Central memory CD8-positive, alpha-beta T cell (primary cell): ENCODE data around the gene ROM1.

ENCODE experiments used
- ATAC-seq: fragments of 150-1000 bp; cut with Tn5 transposase; replicated peaks from 2 replicates; pipeline ENCODE4 v1.10.0; 2022; ENCODE audit warnings: mild to moderate bottlenecking, moderate FRiP score, moderate number of reproducible peaks; ENCODE audit not compliant: poor library complexity, severe bottlenecking; ENCODE audit errors: extremely low read depth
- DNase-seq, 2 donors: peaks; one replicate each; pipeline ENCODE4 v3.0.0; 2021; ENCODE audit warnings: low spot score in 2 of 2
- H3K27ac Mint-ChIP-seq: one replicate; pipeline ENCODE4 v1.8.0; 2022; ENCODE audit warnings: low read depth, mild to moderate bottlenecking, moderate library complexity, mixed read lengths
- H3K27me3 Mint-ChIP-seq: one replicate; pipeline ENCODE4 v1.8.0; 2022; ENCODE audit warnings: mixed read lengths
- H3K36me3 Mint-ChIP-seq: one replicate; pipeline ENCODE4 v1.8.0; 2022; ENCODE audit warnings: mild to moderate bottlenecking, moderate library complexity, mixed read lengths; ENCODE audit not compliant: insufficient read depth
- H3K4me1 Mint-ChIP-seq: one replicate; pipeline ENCODE4 v1.8.0; 2022; ENCODE audit warnings: mixed read lengths
- H3K4me3 Mint-ChIP-seq: one replicate; pipeline ENCODE4 v1.8.0; 2022; ENCODE audit warnings: mild to moderate bottlenecking, moderate library complexity, mixed read lengths
- H3K9me3 Mint-ChIP-seq: one replicate; pipeline ENCODE4 v1.8.0; 2022; ENCODE audit warnings: mixed read lengths

Gene ROM1

GRCh38 chr11:62592146-62592815 lies 20.8 kb upstream of the ROM1 start:
- Mint-ChIP-seq H3K4me3 (peak overlapping the region; percentile 89), H3K4me1 (peaks cover 39% of the 10 kb centered on the region), H3K36me3 (peaks cover 53% of the 10 kb centered on the region), H3K9me3 (no peaks in the 10 kb centered on the region), H3K27ac (peak overlapping the region; percentile 96), H3K27me3 (no peaks in the 10 kb centered on the region)
- DNase-seq (no peak), ATAC-seq (no peak)

GRCh38 chr11:62592989-62593421 lies 20.1 kb upstream of the ROM1 start:
- H3K4me1 Mint-ChIP-seq, result peaks cover 47% of the 10 kb centered on the region
- H3K27ac Mint-ChIP-seq, result peak overlapping the region; percentile 96
- DNase-seq (no peak), ATAC-seq (no peak)
- H3K4me3 Mint-ChIP-seq, result peak overlapping the region; percentile 63
- H3K27me3 Mint-ChIP-seq, result no peaks in the 10 kb centered on the region
- H3K9me3 Mint-ChIP-seq, result no peaks in the 10 kb centered on the region
- H3K36me3 Mint-ChIP-seq, result peaks cover 58% of the 10 kb centered on the region

- Mint-ChIP-seq H3K9me3 (no peaks in the 10 kb centered on the region), H3K36me3 (peaks cover 63% of the 10 kb centered on the region), H3K27me3 (no peaks in the 10 kb centered on the region), H3K4me1 (peaks cover 52% of the 10 kb centered on the region), H3K4me3 (peak overlapping the region; percentile 63), H3K27ac (peak overlapping the region; percentile 96)
- DNase-seq (peak; percentile 67 to 68), ATAC-seq (no peak)
Measured at GRCh38 chr11:62593434-62594044, 19.5 kb upstream of the ROM1 start.

- H3K9me3 Mint-ChIP-seq, result no peaks in the 10 kb centered on the region
- DNase-seq (no peak), ATAC-seq (no peak)
- H3K4me3 Mint-ChIP-seq, result no peak overlapping the region
- H3K27me3 Mint-ChIP-seq, result no peaks in the 10 kb centered on the region
- H3K36me3 Mint-ChIP-seq, result peaks cover 69% of the 10 kb centered on the region
- peaks cover 68% of the 10 kb centered on the region for H3K4me1 Mint-ChIP-seq
- H3K27ac Mint-ChIP-seq, result no peak overlapping the region
Measured at GRCh38 chr11:62595124-62595523, 17.9 kb upstream of the ROM1 start.

- Mint-ChIP-seq H3K36me3 (peaks cover 65% of the 10 kb centered on the region), H3K4me3 (peak overlapping the region; percentile 84), H3K9me3 (no peaks in the 10 kb centered on the region), H3K27me3 (no peaks in the 10 kb centered on the region), H3K4me1 (peaks cover 61% of the 10 kb centered on the region), H3K27ac (peak overlapping the region; percentile 89)
- DNase-seq (peak; percentile 86 to 96), ATAC-seq (peak; percentile 84)
Measured at GRCh38 chr11:62599069-62599696, 13.9 kb upstream of the ROM1 start.

GRCh38 chr11:62599901-62600300 lies 13.2 kb upstream of the ROM1 start:
- Mint-ChIP-seq H3K27ac (peak overlapping the region; percentile 89), H3K36me3 (peaks cover 58% of the 10 kb centered on the region), H3K4me1 (peaks cover 55% of the 10 kb centered on the region), H3K9me3 (no peaks in the 10 kb centered on the region), H3K27me3 (no peaks in the 10 kb centered on the region), H3K4me3 (peak overlapping the region; percentile 84)
- no peak for DNase-seq
- no peak for ATAC-seq

- no peak for DNase-seq
- H3K36me3 Mint-ChIP-seq, result peaks cover 53% of the 10 kb centered on the region
Measured at GRCh38 chr11:62600367-62601121, 12.5 kb upstream of the ROM1 start.

GRCh38 chr11:62601122-62601371 lies 12.0 kb upstream of the ROM1 start:
- ATAC-seq (peak; percentile 3), DNase-seq (no peak)
- no peaks in the 10 kb centered on the region for H3K27me3 Mint-ChIP-seq
- H3K4me3 Mint-ChIP-seq, result peak overlapping the region; percentile 84
- H3K4me1 Mint-ChIP-seq, result peaks cover 60% of the 10 kb centered on the region
- peaks cover 51% of the 10 kb centered on the region for H3K36me3 Mint-ChIP-seq
- H3K27ac Mint-ChIP-seq, result peak overlapping the region; percentile 89
- H3K9me3 Mint-ChIP-seq, result no peaks in the 10 kb centered on the region

More at GRCh38 chr11:62600367-62601121, 12.5 kb upstream of the ROM1 start:
- H3K27ac Mint-ChIP-seq, result peak overlapping the region; percentile 89
- peak overlapping the region; percentile 84 for H3K4me3 Mint-ChIP-seq
- no peaks in the 10 kb centered on the region for H3K9me3 Mint-ChIP-seq
- no peaks in the 10 kb centered on the region for H3K27me3 Mint-ChIP-seq
- H3K4me1 Mint-ChIP-seq, result peaks cover 60% of the 10 kb centered on the region
- no peak for ATAC-seq

- DNase-seq, result peak; percentile 100
- Mint-ChIP-seq H3K4me3 (peak within 1 kb of the TSS; percentile 84), H3K4me1 (peaks cover 60% of the 10 kb centered on the region), H3K27ac (peak within 1 kb of the TSS; percentile 89), H3K36me3 (peaks cover 46% of the 10 kb centered on the region), H3K27me3 (no peaks in the 10 kb centered on the region), H3K9me3 (no peaks in the 10 kb centered on the region)
- peak; percentile 80 for ATAC-seq
Measured at GRCh38 chr11:62601372-62602140, 11.5 kb upstream of the ROM1 start, which contains the start of gene MTA2. Gene MTA2, minus strand, starts transcription at chr11:62601865. Its CDS starts 415 bp downstream, at chr11:62601450.

GRCh38 chr11:62602141-62603071 lies 10.7 kb upstream of the ROM1 start:
- DNase-seq (no peak), ATAC-seq (no peak)
- H3K4me3 Mint-ChIP-seq, result peak overlapping the region; percentile 84
- H3K27ac Mint-ChIP-seq, result peak overlapping the region; percentile 89
- no peaks in the 10 kb centered on the region for H3K9me3 Mint-ChIP-seq
- no peaks in the 10 kb centered on the region for H3K27me3 Mint-ChIP-seq
- H3K36me3 Mint-ChIP-seq, result peaks cover 39% of the 10 kb centered on the region
- peaks cover 55% of the 10 kb centered on the region for H3K4me1 Mint-ChIP-seq

GRCh38 chr11:62603072-62603408 lies 10.0 kb upstream of the ROM1 start:
- H3K4me1 Mint-ChIP-seq, result peaks cover 55% of the 10 kb centered on the region
- no peaks in the 10 kb centered on the region for H3K9me3 Mint-ChIP-seq
- peak overlapping the region; percentile 54 for H3K4me3 Mint-ChIP-seq
- no peaks in the 10 kb centered on the region for H3K27me3 Mint-ChIP-seq
- H3K27ac Mint-ChIP-seq, result peak overlapping the region; percentile 36
- DNase-seq (no peak), ATAC-seq (no peak)
- peaks cover 39% of the 10 kb centered on the region for H3K36me3 Mint-ChIP-seq
